Heart left ventricle (tissue), 13 donors: ENCODE measurements around the gene ZDHHC14.

Experiments
- CTCF ChIP-seq, 12 donors: fragments of 200-600 bp; sonication (generic) in 4 of 12; IDR thresholded peaks; one replicate each; pipeline versions ENCODE4 v1.5.0 to v1.8.0; 2018 to 2022; ENCODE audit warnings: antibody characterized with exemption in 12 of 12, mild to moderate bottlenecking in 5 of 12
- POLR2A ChIP-seq, 2 donors: fragments of 450-650 bp; IDR thresholded peaks; one replicate each; pipeline ENCODE4 v1.6.1; 2017; ENCODE audit warnings: antibody characterized with exemption in 2 of 2, mild to moderate bottlenecking in 2 of 2, moderate library complexity in 2 of 2
- donor health status: ischemic (EF 13 %, LVEDD 7.1; RV severe dilation, severe dysfunction).
- donor health status: DM: no; HTN: yes; CAD: no.
- donor health status: DM: no; HTN: no; CAD: no.
- donor health status: ischemic (EF 25% LVEDD 6.9; RV normal size, moderate dysfunction).
- donor health status: ischemic (EF 25% LVEDD 5.7; RV mildly dilated, moderate dysfunction).
- donor health status: ischemic (EF 35%, LVEDD 5.7; RV mildly dilated, moderate dysfunction).
- donor health status: nonischemic (EF 11% LVEDD 7.7; RV severe dilation, severe dysfunction).
- donor health status: DM: yes; HTN: yes; CAD: no.
- donor health status: PGD.
- donor health status: ischemic (EF 29% LVEDD 5.4; RV normal size, mild dysfunction).
- donor health status: nonischemic (EF 23%, LVEDD 6.1; RV moderate dilation, normal function).

- TF ChIP-seq CTCF (IDR thresholded peaks at IDR 0.05): no peak
- no peak for TF ChIP-seq POLR2A (IDR thresholded peaks at IDR 0.05)
These were observed 107.1 kb downstream of the ZDHHC14 start for GRCh38 chr6:157488058-157488457.
